IMR-90 (cell line): ENCODE measurements around the gene ATP2B2. TPM values are rescaled to one million over a fixed set of nuclear protein-coding genes. Genes with fewer than 3 reads are reported as not detected.

ENCODE experiments used
- ATAC-seq: fragments of 200-7000 bp; cut with Tn5 transposase; 2 replicates; pipeline ENCODE4 v1.9.1; 2020; ENCODE audit warnings: low read depth, mild to moderate bottlenecking, moderate library complexity
- BruUV-seq: library from RNA; stranded (reverse); fragments of 400-500 nt; replicated peaks from 2 replicates; lab custom pipeline; 2021; lab: Mats Ljungman, UMichigan
- CTCF ChIA-PET: fragments of 300-600 bp; formaldehyde crosslinking; extraction: SDS; loops from one replicate; lab custom pipeline; 2021; ENCODE audit warnings: antibody characterized with exemption; lab: Yijun Ruan, JAX
- POLR2A ChIA-PET: fragments of 300-600 bp; sonication (Branson Sonifier 250); formaldehyde crosslinking; loops from one replicate; lab custom pipeline; 2022; ENCODE audit warnings: antibody characterized with exemption; ENCODE audit not compliant: unreplicated experiment; lab: Charles Lee
- DNase-seq: peaks from one replicate; pipeline ENCODE4 v3.0.0; 2013
- H2AFZ ChIP-seq: replicated peaks from 2 replicates; pipeline ENCODE3; 2013; ENCODE audit warnings: low read length, mild to moderate bottlenecking; ENCODE audit not compliant: poor library complexity
- H2AK5ac ChIP-seq: 2 replicates; pipeline ENCODE4 v1.6.1; 2013; ENCODE audit warnings: low read depth, low read length, inconsistent platforms
- H2AK9ac ChIP-seq: replicated peaks from 2 replicates; pipeline ENCODE3; 2013; ENCODE audit warnings: mild to moderate bottlenecking, low read depth, low read length, moderate library complexity; ENCODE audit not compliant: poor library complexity
- H2BK120ac ChIP-seq: 2 replicates; pipeline ENCODE4 v1.6.1; 2013; ENCODE audit warnings: low read depth, low read length, inconsistent platforms
- H2BK15ac ChIP-seq: 3 replicates; pipeline ENCODE4 v1.6.1; 2013; ENCODE audit warnings: low read depth, low read length, inconsistent platforms
- H2BK20ac ChIP-seq: 2 replicates; pipeline ENCODE4 v1.6.1; 2013; ENCODE audit warnings: low read depth, mild to moderate bottlenecking, inconsistent platforms, low read length, moderate library complexity
- H2BK5ac ChIP-seq: 2 replicates; pipeline ENCODE4 v1.6.1; 2013; ENCODE audit warnings: mild to moderate bottlenecking, low read depth, low read length, inconsistent platforms; ENCODE audit not compliant: poor library complexity, severe bottlenecking
- H3K14ac ChIP-seq: replicated peaks from 2 replicates; pipeline ENCODE4 v1.6.1; 2013; ENCODE audit warnings: low read depth, low read length, inconsistent platforms
- H3K18ac ChIP-seq: 2 replicates; pipeline ENCODE4 v1.6.1; 2013; ENCODE audit warnings: low read depth, low read length, control low read depth
- H3K23ac ChIP-seq: 2 replicates; pipeline ENCODE4 v1.6.1; 2013; ENCODE audit warnings: low read depth, low read length, inconsistent platforms
- H3K27ac ChIP-seq: 2 replicates; pipeline ENCODE4 v1.5.1; 2013; ENCODE audit warnings: mild to moderate bottlenecking, control low read depth, low read length; ENCODE audit not compliant: insufficient read depth
- H3K27me3 ChIP-seq: 2 replicates; pipeline ENCODE4 v1.6.1; 2013; ENCODE audit warnings: low read length; ENCODE audit not compliant: control insufficient read depth, insufficient read depth
- H3K36me3 ChIP-seq: 2 replicates; pipeline ENCODE4 v1.6.1; 2013; ENCODE audit warnings: low read length, mixed read lengths; ENCODE audit not compliant: control insufficient read depth, insufficient read depth
- H3K4ac ChIP-seq: 2 replicates; pipeline ENCODE4 v1.6.1; 2013; ENCODE audit warnings: low read depth, low read length, inconsistent platforms
- H3K4me1 ChIP-seq: 2 replicates; pipeline ENCODE4 v1.6.1; 2013; ENCODE audit warnings: low read length, mixed read lengths; ENCODE audit not compliant: control insufficient read depth, insufficient read depth
- H3K4me2 ChIP-seq: 2 replicates; pipeline ENCODE4 v1.6.1; 2013; ENCODE audit warnings: low read depth, mild to moderate bottlenecking, control low read depth, low read length, moderate library complexity
- H3K4me3 ChIP-seq: 2 replicates; pipeline ENCODE4 v1.5.1; 2013; ENCODE audit warnings: low read depth, mild to moderate bottlenecking, control low read depth, low read length, moderate library complexity; ENCODE audit not compliant: insufficient read depth
- H3K56ac ChIP-seq: 2 replicates; pipeline ENCODE4 v1.6.1; 2013; ENCODE audit warnings: low read length, inconsistent platforms; ENCODE audit not compliant: insufficient read depth; ENCODE audit errors: extremely low read depth
- H3K79me1 ChIP-seq, 2 experiments: 2 replicates each; pipeline ENCODE4 v1.6.1; 2013; ENCODE audit warnings: low read length in 2 of 2, inconsistent platforms in 1 of 2, low read depth in 1 of 2
- H3K9ac ChIP-seq: 2 replicates; pipeline ENCODE4 v1.6.1; 2013; ENCODE audit warnings: low read depth, low read length, control low read depth
- H3K9me1 ChIP-seq: 2 replicates; pipeline ENCODE4 v1.6.1; 2013; ENCODE audit warnings: low read length, inconsistent platforms; ENCODE audit not compliant: insufficient read depth
- H3K9me3 ChIP-seq: 2 replicates; pipeline ENCODE4 v1.6.1; 2013; ENCODE audit warnings: low read length; ENCODE audit not compliant: control insufficient read depth, insufficient read depth
- H4K20me1 ChIP-seq: 2 replicates; pipeline ENCODE4 v1.6.1; 2013; ENCODE audit warnings: low read length, inconsistent platforms; ENCODE audit not compliant: insufficient read depth
- H4K5ac ChIP-seq: 2 replicates; pipeline ENCODE4 v1.6.1; 2013; ENCODE audit warnings: mild to moderate bottlenecking, low read depth, low read length, control low read depth
- H4K8ac ChIP-seq, 2 experiments: 2 replicates each; pipeline ENCODE4 v1.6.1; 2013; ENCODE audit warnings: low read depth in 2 of 2, low read length in 2 of 2, control low read depth in 1 of 2, inconsistent platforms in 1 of 2
- H4K91ac ChIP-seq: 2 replicates; pipeline ENCODE4 v1.6.1; 2013; ENCODE audit warnings: low read depth, low read length, inconsistent platforms; ENCODE audit not compliant: insufficient read depth
- CHD1 ChIP-seq: IDR thresholded peaks from 2 replicates; pipeline ENCODE4 v1.6.1; 2012; ENCODE audit warnings: low read depth, low read length, improper control_type of control experiment
- CTCF ChIP-seq: conservative IDR thresholded peaks from 2 replicates; pipeline ENCODE4 v1.5.1; 2012; ENCODE audit warnings: mild to moderate bottlenecking, low read depth, low read length, improper control_type of control experiment
- FOS ChIP-seq: fragments of 150-350 bp; IDR thresholded peaks from 2 replicates; pipeline ENCODE4 v1.6.1; 2016; ENCODE audit warnings: low read depth, low read length
- NFE2L2 ChIP-seq: fragments of 150-350 bp; IDR thresholded peaks from 2 replicates; pipeline ENCODE4 v1.6.1; 2016; ENCODE audit warnings: low read depth, mild to moderate bottlenecking, low read length
- POLR2A ChIP-seq: IDR thresholded peaks from 2 replicates; pipeline ENCODE4 v1.6.1; 2012; ENCODE audit warnings: mild to moderate bottlenecking, low read depth, low read length
- RAD21 ChIP-seq: IDR thresholded peaks from 2 replicates; pipeline ENCODE4 v1.6.1; 2012; ENCODE audit warnings: low read length, improper control_type of control experiment
- SMC3 ChIP-seq: fragments of 150-350 bp; IDR thresholded peaks from 2 replicates; pipeline ENCODE4 v1.6.1; 2016; ENCODE audit warnings: low read depth, mild to moderate bottlenecking, antibody characterized with exemption, low read length, moderate library complexity
- USF2 ChIP-seq: fragments of 150-350 bp; IDR thresholded peaks from 2 replicates; pipeline ENCODE4 v1.6.1; 2017; ENCODE audit warnings: mild to moderate bottlenecking, antibody characterized with exemption, low read length, low read depth
- WGBS, 2 experiments: methylation state at CpG; one replicate each; pipeline versions ENCODE4 v1.1.5 to v1.1.7; 2013; ENCODE audit warnings: missing lambda C conversion rate in 2 of 2; ENCODE audit not compliant: insufficient read length in 1 of 2; ENCODE audit errors: extremely low coverage in 2 of 2; 5-methylcytosine and 5-hydroxymethylcytosine counted together
- dilution Hi-C: fragments of 300-500 bp; cut with HindIII; formaldehyde crosslinking; loops from one replicate; pipeline ENCODE4 v1.14.3; 2018; ENCODE audit warnings: low sequenced_read_pairs; ENCODE audit not compliant: unreplicated experiment
- in situ Hi-C: fragments of 300-500 bp; cut with MboI; formaldehyde crosslinking; loops from 3 replicates; pipeline ENCODE4 v1.14.3; 2019; ENCODE audit warnings: low sequenced_read_pairs, inconsistent platforms, mixed read lengths
- intact Hi-C: fragments of 100-400 bp; cut with micrococcal nuclease; formaldehyde crosslinking; loops from 2 replicates; pipeline ENCODE4 v1.10.0; 2022
- polyA plus RNA-seq, 3 experiments: library from polyadenylated mRNA; depleted of rRNA; stranded (reverse); fragments of >200 nt; gene quantifications; 2 replicates each; pipeline ENCODE4 v1.2.3, GENCODE V29; 2012; ENCODE audit warnings: low replicate concordance in 1 of 3
- total RNA-seq: library from RNA; depleted of rRNA; stranded (reverse); fragments of >200 nt; gene quantifications from 2 replicates; pipeline ENCODE4 v1.2.3, GENCODE V29; 2012

Gene ATP2B2
- total and polyA plus RNA-seq, 2 of the 4 experiments (the other 2 are of a cell fraction): under 0.01 to 0.02 TPM

- TF ChIP-seq CTCF: no peak
Measured at GRCh38 chr3:10357592-10358308, 147.6 kb downstream of the ATP2B2 start (continued).

- peak overlapping the region; percentile 53; the same call in 1 of the 2 replicates for H3K56ac ChIP-seq
- H2AFZ ChIP-seq: peak overlapping the region; percentile 81
- H2BK20ac ChIP-seq: peak overlapping the region; percentile 91
- peak overlapping the region; percentile 88 for H2BK15ac ChIP-seq
- TF ChIP-seq USF2: no peak
- 0 out of 2 replicates have a peak, but pooled peaks have one; percentile 6 for TF ChIP-seq POLR2A
- TF ChIP-seq RAD21: no peak
- no peak for TF ChIP-seq SMC3
- TF ChIP-seq FOS: no peak
- TF ChIP-seq CHD1: no peak
- TF ChIP-seq CTCF: no peak
- no peak for TF ChIP-seq NFE2L2
- H3K4me3 ChIP-seq: no peak overlapping the region
- H2AK5ac ChIP-seq: peak overlapping the region; percentile 90
- H3K4ac ChIP-seq: peak overlapping the region; percentile 94
- peak overlapping the region; percentile 65 for H3K18ac ChIP-seq
- peaks cover 36% of the 10 kb centered on the region for H3K4me1 ChIP-seq
- peak overlapping the region; percentile 60 for H2AK9ac ChIP-seq
- dilution Hi-C loops (no loop called here), in situ Hi-C loops (no loop called here), intact Hi-C loops (loop anchor here (1.0 kb wide), 1 partner anchor 9 kb away; no protein-coding TSS in a partner anchor)
- peak overlapping the region; percentile 51; the same call in 1 of the 2 replicates for H3K27ac ChIP-seq
- H3K36me3 ChIP-seq: no peaks in the 10 kb centered on the region
- H3K14ac ChIP-seq: peak overlapping the region; percentile 84
- ChIA-PET CTCF (interaction anchor here (1.0 to 1.1 kb wide), 2 partner anchors 9 to 14 kb away, joined by 3 to 4 read pairs; no protein-coding TSS in a partner anchor), POLR2A (interaction anchor here (1.2 kb wide), 1 partner anchor 10 kb away, joined by 3 read pairs; no protein-coding TSS in a partner anchor)
- peak overlapping the region; percentile 95 for H2BK120ac ChIP-seq
- H4K91ac ChIP-seq: peak overlapping the region; percentile 91
- WGBS, 2 experiments: 100% methylated on average over 3 of the region's 6 CpGs; no CpG with 5 or more reads in 1 of the 2 experiments
- H3K23ac ChIP-seq: peak overlapping the region; percentile 86
- H3K4me2 ChIP-seq: no peak overlapping the region
- peaks cover 44% of the 10 kb centered on the region for H3K9me1 ChIP-seq
- peak overlapping the region; percentile 76 to 95 for H4K8ac ChIP-seq
- DNase-seq: no peak
- H3K9ac ChIP-seq: no peak overlapping the region
- peak overlapping the region; percentile 88 for H2BK5ac ChIP-seq
- H3K79me1 ChIP-seq: no peaks in the 10 kb centered on the region
- peak overlapping the region; percentile 86 for H4K5ac ChIP-seq
- H4K20me1 ChIP-seq: no peaks in the 10 kb centered on the region
- no peaks in the 10 kb centered on the region for H3K9me3 ChIP-seq
- H3K27me3 ChIP-seq: no peaks in the 10 kb centered on the region
- BruUV-seq: no TSS peak
- no peak for ATAC-seq
Measured at GRCh38 chr3:10357095-10357494, 148.3 kb downstream of the ATP2B2 start.
